ENCODE results near the gene SMIM5.

The SMIM5 gene

DNA sequence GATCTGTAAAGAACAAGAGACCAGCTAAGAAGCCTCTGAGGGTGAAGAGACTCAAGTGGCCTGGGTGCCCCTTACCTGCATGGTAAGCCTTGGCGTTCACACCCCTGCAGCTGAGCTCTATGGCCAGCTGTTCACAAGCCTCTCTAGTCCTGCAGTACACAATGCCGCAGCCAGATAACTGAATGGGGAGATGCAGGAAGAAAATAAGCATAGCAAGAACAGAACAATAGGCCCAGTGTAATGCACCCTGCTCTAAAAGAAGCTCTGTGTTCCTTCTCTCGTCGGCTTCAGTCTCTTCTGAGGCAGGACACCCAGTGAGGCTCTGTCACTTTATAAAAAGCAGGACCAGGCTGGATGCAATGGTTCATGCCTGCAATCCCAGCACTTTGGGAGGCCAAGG is 28.3 kb downstream of the SMIM5 start:
- DNase-seq (ENCODE audit: extremely low read depth, low read depth) = no peak
- TF ChIP-seq, protein P1, sequence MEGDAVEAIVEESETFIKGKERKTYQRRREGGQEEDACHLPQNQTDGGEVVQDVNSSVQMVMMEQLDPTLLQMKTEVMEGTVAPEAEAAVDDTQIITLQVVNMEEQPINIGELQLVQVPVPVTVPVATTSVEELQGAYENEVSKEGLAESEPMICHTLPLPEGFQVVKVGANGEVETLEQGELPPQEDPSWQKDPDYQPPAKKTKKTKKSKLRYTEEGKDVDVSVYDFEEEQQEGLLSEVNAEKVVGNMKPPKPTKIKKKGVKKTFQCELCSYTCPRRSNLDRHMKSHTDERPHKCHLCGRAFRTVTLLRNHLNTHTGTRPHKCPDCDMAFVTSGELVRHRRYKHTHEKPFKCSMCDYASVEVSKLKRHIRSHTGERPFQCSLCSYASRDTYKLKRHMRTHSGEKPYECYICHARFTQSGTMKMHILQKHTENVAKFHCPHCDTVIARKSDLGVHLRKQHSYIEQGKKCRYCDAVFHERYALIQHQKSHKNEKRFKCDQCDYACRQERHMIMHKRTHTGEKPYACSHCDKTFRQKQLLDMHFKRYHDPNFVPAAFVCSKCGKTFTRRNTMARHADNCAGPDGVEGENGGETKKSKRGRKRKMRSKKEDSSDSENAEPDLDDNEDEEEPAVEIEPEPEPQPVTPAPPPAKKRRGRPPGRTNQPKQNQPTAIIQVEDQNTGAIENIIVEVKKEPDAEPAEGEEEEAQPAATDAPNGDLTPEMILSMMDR (IDR thresholded peaks at IDR 0.05; ENCODE audit: low read depth, low read length) = no peak

DNA sequence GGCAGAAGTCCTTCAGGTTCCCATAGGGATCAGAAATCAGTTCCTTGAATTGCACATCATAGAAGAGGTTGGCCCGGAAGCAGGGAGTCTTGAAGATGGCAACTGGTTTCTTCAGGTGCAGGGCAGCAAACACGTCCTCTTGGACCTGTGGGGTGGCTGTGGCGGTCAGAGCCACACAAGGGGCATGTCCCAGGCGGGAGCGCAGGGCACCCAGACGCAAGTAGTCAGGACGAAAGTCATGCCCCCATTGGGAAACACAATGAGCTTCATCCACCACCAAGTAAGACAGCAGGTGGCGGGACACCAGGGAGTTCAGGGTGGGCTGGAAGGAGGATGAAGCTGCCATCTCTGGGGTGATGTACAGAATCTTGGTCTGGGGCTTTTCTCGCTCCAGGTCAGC is 29.3 kb downstream of the SMIM5 start:
- TF ChIP-seq, protein P1 (IDR thresholded peaks at IDR 0.05; ENCODE audit: low read depth, low read length) = no peak
- DNase-seq (ENCODE audit: extremely low read depth, low read depth) = no peak

DNA sequence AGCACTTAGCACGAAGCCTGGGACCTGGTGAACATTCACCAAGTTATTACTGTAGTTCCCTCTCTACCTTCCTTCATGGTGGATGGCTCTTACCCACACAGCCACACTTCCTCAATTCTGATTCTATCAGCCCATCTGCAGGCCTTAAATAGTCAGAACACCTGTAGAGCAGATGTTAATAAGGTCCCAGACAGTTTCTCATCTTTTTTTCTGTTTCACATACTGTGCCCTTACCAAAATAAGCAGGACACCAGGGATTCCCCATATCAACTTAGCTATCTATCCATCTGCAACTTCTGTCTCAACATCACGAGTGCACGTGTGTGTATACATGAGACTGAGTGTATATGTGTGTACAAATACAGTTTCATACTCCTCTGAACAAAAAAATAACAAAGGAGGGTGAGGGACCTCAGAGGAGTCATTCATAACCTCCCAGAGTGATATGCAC is 30.9 kb downstream of the SMIM5 start:
- no peak for DNase-seq (ENCODE audit: extremely low read depth, low read depth)

DNA sequence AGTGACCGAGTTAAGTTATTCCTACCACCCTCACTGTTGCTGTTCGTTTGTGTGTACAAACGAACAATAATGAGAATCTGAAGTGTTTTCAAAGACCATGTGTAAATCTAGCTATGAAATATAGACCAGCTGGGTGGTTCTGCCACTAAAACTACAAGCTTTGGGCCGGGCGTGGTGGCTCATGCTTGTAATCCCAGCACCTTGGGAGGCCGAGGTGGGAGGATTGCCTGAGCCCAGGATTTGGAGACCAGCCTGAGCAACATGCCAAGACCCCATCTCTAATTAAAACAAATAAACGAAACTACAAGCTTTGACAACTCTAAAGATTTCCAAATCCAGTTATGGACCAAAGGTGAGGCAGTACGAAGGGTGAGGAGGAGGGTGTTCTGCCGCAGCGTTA is 32.7 kb downstream of the SMIM5 start:
- TF ChIP-seq, protein P1 (IDR thresholded peaks at IDR 0.05; ENCODE audit: low read depth, low read length) = no peak
- no peak for DNase-seq (ENCODE audit: extremely low read depth, low read depth)

More for the DNA sequence above, 30.9 kb downstream of the SMIM5 start:
- TF ChIP-seq, protein P1 (IDR thresholded peaks at IDR 0.05; ENCODE audit: low read depth, low read length) = no peak

DNA sequence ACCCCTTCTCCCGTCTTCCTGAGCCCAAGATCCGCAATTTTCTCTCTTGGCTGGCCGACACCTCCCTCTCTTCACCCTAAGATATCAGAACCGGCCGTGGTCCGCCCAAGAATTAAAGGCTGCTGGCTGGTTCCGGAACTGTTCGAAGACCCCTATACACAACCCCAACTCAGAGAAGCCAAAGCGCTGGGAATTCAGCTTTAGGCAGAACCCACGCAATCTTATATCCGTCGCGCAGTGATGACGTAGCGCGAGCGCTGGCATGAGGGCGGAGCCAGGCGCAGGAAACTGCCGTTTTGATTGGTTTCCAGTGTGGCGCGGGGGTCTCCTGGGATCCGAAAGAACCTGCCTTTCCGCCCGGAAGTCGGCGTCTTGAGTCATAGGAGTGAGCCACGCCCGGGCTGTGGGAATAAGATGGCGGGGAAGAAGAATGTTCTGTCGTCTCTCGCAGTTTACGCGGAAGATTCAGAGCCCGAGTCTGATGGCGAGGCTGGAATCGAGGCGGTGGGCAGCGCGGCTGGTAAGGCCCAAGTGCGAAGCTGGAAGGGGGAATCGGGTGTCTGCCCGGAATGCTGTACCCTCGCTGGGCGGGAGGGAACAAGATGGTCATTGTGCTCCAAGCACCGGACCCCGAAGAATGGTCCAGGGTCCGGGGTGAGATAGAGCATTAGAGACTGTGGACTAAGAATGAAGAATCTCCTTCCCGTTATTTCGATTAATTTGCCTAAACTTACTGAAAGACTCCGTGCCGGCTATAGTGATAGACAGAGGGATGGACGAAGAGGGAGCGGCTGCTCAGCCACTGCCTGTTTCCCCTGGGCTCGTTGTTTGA is 33.9 kb downstream of the SMIM5 start, which contains the start of the genes RECQL5 and SAP30BP:
Gene RECQL5, minus strand, starts transcription at position 196 of the 832 bp plus-strand sequence. CDS start 597 bp downstream, outside the sequence.
Gene SAP30BP, plus strand, starts transcription at position 380 of the 832 bp plus-strand sequence. Its CDS starts 35 bp downstream, at position 415.
- peak; percentile 97 for DNase-seq (ENCODE audit: extremely low read depth, low read depth)
- TF ChIP-seq, protein P1 (IDR thresholded peaks at IDR 0.05; ENCODE audit: low read depth, low read length) = no peak

DNA sequence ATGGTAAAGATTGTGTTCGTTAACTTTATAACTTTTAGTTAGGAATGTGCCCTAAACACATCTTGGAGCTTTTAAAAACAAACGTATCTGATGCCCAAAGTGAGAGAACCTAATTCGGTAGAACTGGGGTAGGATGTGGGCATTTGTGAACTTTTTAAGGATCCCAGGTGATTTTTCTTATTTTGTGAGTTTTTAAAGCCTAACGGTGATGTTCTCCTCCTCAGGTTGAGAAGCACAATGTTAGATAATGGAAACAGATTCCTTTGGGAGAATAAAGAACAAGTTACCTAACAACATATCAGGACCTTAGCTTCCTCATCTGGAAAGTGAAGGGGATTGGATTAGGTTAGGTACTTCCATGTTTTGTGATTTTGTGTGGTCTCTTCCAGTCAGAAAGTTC is 34.6 kb downstream of the SMIM5 start:
- no peak for DNase-seq (ENCODE audit: extremely low read depth, low read depth)

DNA sequence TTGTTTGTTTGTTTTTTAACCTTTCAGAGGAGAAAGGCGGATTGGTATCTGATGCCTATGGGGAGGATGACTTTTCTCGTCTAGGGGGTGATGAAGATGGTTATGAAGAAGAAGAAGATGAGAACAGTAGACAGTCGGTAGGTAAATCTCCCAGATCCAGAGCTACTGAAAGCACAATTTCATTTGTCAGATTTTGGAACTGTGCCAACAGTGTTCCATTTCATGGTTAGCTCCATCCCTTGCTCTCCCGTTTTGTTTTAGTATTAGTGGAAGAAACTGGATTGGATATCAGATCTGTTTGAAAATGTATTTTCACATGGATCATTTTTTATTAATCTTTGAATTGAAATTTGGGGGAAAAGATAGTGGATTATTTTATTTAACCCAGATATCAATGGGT is 35.3 kb downstream of the SMIM5 start:
- no peak for DNase-seq (ENCODE audit: extremely low read depth, low read depth)
- TF ChIP-seq, protein P1 (IDR thresholded peaks at IDR 0.05; ENCODE audit: low read depth, low read length) = no peak

More for the DNA sequence above, 34.6 kb downstream of the SMIM5 start:
- TF ChIP-seq, protein P1 (IDR thresholded peaks at IDR 0.05; ENCODE audit: low read depth, low read length) = no peak
